Smooth muscle cell (in vitro differentiated cells): ENCODE measurements around the gene LEF1. TPM values are rescaled to one million over a fixed set of nuclear protein-coding genes. Genes with fewer than 3 reads are reported as not detected.

Source experiments
- DNase-seq: peaks from one replicate; lab custom pipeline; 2025; ENCODE audit not compliant: unreplicated experiment; lab: John Stamatoyannopoulos, UW
- H2AFZ ChIP-seq: fragments of 200-600 bp; sonication (generic); 2 replicates; pipeline ENCODE4 v1.6.0; 2016; ENCODE audit warnings: antibody characterized with exemption, low read depth, mild to moderate bottlenecking
- H3F3A ChIP-seq: fragments of 200-600 bp; sonication (generic); 2 replicates; pipeline ENCODE4 v1.6.0; 2017; ENCODE audit warnings: antibody characterized with exemption, low read depth
- H3K27ac ChIP-seq: fragments of 200-600 bp; sonication (generic); 2 replicates; pipeline ENCODE4 v1.5.1; 2016; ENCODE audit warnings: low read depth, mild to moderate bottlenecking
- H3K27me3 ChIP-seq: fragments of 200-600 bp; sonication (generic); 2 replicates; pipeline ENCODE4 v1.6.1; 2016; ENCODE audit warnings: low read depth, mild to moderate bottlenecking
- H3K36me3 ChIP-seq: fragments of 200-600 bp; sonication (generic); 2 replicates; pipeline ENCODE4 v1.5.1; 2016; ENCODE audit warnings: low read depth
- H3K4me1 ChIP-seq: fragments of 200-600 bp; sonication (generic); 2 replicates; pipeline ENCODE4 v1.5.1; 2016; ENCODE audit warnings: low read depth
- H3K4me2 ChIP-seq: fragments of 200-600 bp; sonication (generic); 2 replicates; pipeline ENCODE4 v1.6.0; 2016; ENCODE audit warnings: mild to moderate bottlenecking
- H3K4me3 ChIP-seq: fragments of 200-600 bp; sonication (generic); 2 replicates; pipeline ENCODE4 v1.5.1; 2016; ENCODE audit warnings: mild to moderate bottlenecking
- H3K79me2 ChIP-seq: fragments of 200-600 bp; sonication (generic); 2 replicates; pipeline ENCODE4 v1.6.0; 2016; ENCODE audit warnings: low read depth, mild to moderate bottlenecking
- H3K9ac ChIP-seq: fragments of 200-600 bp; sonication (generic); 2 replicates; pipeline ENCODE4 v1.6.0; 2016; ENCODE audit warnings: low read depth
- H3K9me3 ChIP-seq: fragments of 200-600 bp; sonication (generic); replicated peaks from 2 replicates; pipeline ENCODE4 v1.5.1; 2016; ENCODE audit warnings: low read depth
- H4K20me1 ChIP-seq: fragments of 200-600 bp; sonication (generic); 2 replicates; pipeline ENCODE4 v1.6.0; 2016; ENCODE audit warnings: low read depth
- CTCF ChIP-seq: fragments of 200-600 bp; sonication (generic); IDR thresholded peaks from 2 replicates; pipeline ENCODE4 v1.5.1; 2017; ENCODE audit warnings: borderline replicate concordance, mild to moderate bottlenecking, antibody characterized with exemption; ENCODE audit not compliant: insufficient read depth, poor library complexity, severe bottlenecking
- WGBS: methylation state at CpG from one replicate; pipeline ENCODE4 v1.1.7; 2016; ENCODE audit warnings: low lambda C conversion rate; 5-methylcytosine and 5-hydroxymethylcytosine counted together
- polyA plus RNA-seq: library from polyadenylated mRNA; unstranded; fragments of >200 nt; fragmentation: Nextera tagmentation; extraction: Ambion mirVana; gene quantifications from 2 replicates; pipeline ENCODE4 v1.2.1, GENCODE V29; 2016
- total RNA-seq: library from RNA; depleted of rRNA; stranded (reverse); fragments of >200 nt; gene quantifications from 2 replicates; pipeline ENCODE4 v1.2.3, GENCODE V29; 2014

The LEF1 gene
- total and polyA plus RNA-seq, 2 experiments from 2014 or later, result 87.3 to 96.2 TPM

DNA sequence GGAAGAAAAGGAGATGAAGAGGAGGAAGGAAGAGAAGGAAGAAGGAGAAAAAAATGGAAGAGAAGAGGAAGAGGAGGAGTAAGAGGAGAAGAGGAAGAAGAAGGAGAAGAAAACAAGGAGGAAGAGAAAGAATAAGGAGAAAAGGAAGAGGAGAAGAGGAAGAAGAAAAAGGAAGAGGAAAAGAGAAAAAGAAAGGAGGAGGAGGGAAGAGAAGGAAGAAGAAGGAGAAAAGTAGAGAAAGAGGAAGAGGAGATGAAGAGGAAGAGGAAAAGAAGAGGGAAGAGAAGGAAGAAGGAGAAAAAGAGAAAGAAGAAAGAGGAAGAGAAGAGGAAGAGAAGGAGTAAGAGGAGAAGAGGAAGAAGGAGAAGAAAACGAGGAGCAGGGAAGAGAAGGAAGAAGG, 11.8 kb upstream of the LEF1 start:
- Histone ChIP-seq H3K27me3 (no peaks in the 10 kb centered on the region), H2AFZ (no peak overlapping the region), H3K9ac (no peak overlapping the region), H4K20me1 (no peaks in the 10 kb centered on the region), H3K4me2 (no peak overlapping the region), H3F3A (no peaks in the 10 kb centered on the region), H3K4me1 (no peaks in the 10 kb centered on the region), H3K9me3 (no peaks in the 10 kb centered on the region), H3K79me2 (no peaks in the 10 kb centered on the region), H3K36me3 (no peaks in the 10 kb centered on the region), H3K27ac (no peak overlapping the region), H3K4me3 (no peak overlapping the region)
- 91% methylated on average over 1 of the region's 1 CpG for WGBS
- DNase-seq, result no peak
- no peak for TF ChIP-seq CTCF

DNA sequence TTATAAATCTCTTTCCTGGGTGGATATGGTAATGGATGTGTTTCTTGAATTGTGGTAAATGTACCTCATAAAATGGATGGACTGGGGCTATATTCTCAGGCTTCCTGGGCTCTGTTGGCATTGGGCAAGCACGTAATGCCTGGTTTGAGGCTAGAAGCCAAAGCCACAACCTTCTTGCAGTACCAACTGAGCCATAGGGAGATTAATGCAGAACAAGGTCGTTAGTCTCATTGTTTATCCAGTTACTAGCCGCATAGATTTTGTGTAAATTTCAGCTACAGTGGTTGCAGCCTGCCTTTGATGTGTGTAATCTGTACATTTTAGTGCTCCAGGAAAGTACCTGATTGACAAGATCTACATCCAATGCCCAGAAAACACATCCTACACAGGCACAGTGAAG, 7.2 kb upstream of the LEF1 start:
- no peak overlapping the region for H3K4me2 ChIP-seq
- WGBS, result 70% methylated on average over 3 of the region's 3 CpGs
- no peak overlapping the region for H3K4me3 ChIP-seq
- no peak overlapping the region for H3K9ac ChIP-seq
- H3K9me3 ChIP-seq, result no peaks in the 10 kb centered on the region
- H3K4me1 ChIP-seq, result peaks cover 16% of the 10 kb centered on the region
- H3K79me2 ChIP-seq, result no peaks in the 10 kb centered on the region
- H2AFZ ChIP-seq, result no peak overlapping the region
- H3K36me3 ChIP-seq, result no peaks in the 10 kb centered on the region
- no peak for DNase-seq
- no peak overlapping the region for H3K27ac ChIP-seq
- H3K27me3 ChIP-seq, result no peaks in the 10 kb centered on the region
- no peak for TF ChIP-seq CTCF
- H3F3A ChIP-seq, result no peaks in the 10 kb centered on the region
- H4K20me1 ChIP-seq, result no peaks in the 10 kb centered on the region

DNA sequence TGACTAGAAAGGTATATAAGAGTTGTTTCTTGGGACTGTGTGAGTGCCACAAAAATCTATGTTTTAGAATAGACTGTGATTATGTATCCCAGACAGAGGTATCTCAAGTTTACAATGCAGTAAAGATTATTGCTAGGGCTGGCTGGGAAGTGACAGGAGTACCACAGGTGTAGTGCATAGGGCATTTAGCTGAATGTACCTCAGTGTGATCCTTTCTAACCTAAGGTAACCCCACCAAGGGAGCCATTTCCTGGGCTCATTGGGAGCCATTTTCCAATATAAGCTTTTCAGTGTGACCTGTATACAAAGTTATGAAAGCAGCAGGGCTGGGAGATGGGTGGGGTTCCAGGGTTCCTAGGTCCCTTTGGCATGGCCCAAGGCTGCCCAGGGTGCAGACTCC, 6.1 kb upstream of the LEF1 start:
- Histone ChIP-seq H4K20me1 (no peaks in the 10 kb centered on the region), H3K79me2 (no peaks in the 10 kb centered on the region), H3K27ac (no peak overlapping the region), H2AFZ (no peak overlapping the region), H3K36me3 (no peaks in the 10 kb centered on the region), H3K9ac (no peak overlapping the region), H3K9me3 (no peaks in the 10 kb centered on the region), H3F3A (peaks cover 9% of the 10 kb centered on the region), H3K27me3 (no peaks in the 10 kb centered on the region), H3K4me2 (no peak overlapping the region), H3K4me3 (no peak overlapping the region), H3K4me1 (peaks cover 27% of the 10 kb centered on the region)
- DNase-seq, result no peak
- no peak for TF ChIP-seq CTCF

GRCh38 chr4:108173599-108174057, 4.9 kb upstream of the LEF1 start:
- TF ChIP-seq CTCF, result no peak
- Histone ChIP-seq H3K36me3 (no peaks in the 10 kb centered on the region), H3K4me2 (peak overlapping the region; percentile 98), H3F3A (peaks cover 16% of the 10 kb centered on the region), H2AFZ (peak overlapping the region; percentile 95), H3K27me3 (no peaks in the 10 kb centered on the region), H4K20me1 (no peaks in the 10 kb centered on the region), H3K9ac (peak overlapping the region; percentile 68), H3K79me2 (no peaks in the 10 kb centered on the region), H3K9me3 (no peaks in the 10 kb centered on the region), H3K4me1 (peaks cover 35% of the 10 kb centered on the region), H3K27ac (peak overlapping the region; percentile 86), H3K4me3 (peak overlapping the region; percentile 57)
- DNase-seq, result no peak
- WGBS, result 61% methylated on average over 11 of the region's 11 CpGs
